Measurements from ENCODE around the gene PTPN22. TPM values are rescaled to one million over a fixed set of nuclear protein-coding genes. Genes with fewer than 3 reads are reported as not detected.

PTPN22 gene
- total and polyA plus RNA-seq, 9 of the 15 experiments (the other 6 are each of a cell fraction or from before 2014, with no cell fraction given) = 0.45 to 4.6 (median 1.1) TPM

DNA sequence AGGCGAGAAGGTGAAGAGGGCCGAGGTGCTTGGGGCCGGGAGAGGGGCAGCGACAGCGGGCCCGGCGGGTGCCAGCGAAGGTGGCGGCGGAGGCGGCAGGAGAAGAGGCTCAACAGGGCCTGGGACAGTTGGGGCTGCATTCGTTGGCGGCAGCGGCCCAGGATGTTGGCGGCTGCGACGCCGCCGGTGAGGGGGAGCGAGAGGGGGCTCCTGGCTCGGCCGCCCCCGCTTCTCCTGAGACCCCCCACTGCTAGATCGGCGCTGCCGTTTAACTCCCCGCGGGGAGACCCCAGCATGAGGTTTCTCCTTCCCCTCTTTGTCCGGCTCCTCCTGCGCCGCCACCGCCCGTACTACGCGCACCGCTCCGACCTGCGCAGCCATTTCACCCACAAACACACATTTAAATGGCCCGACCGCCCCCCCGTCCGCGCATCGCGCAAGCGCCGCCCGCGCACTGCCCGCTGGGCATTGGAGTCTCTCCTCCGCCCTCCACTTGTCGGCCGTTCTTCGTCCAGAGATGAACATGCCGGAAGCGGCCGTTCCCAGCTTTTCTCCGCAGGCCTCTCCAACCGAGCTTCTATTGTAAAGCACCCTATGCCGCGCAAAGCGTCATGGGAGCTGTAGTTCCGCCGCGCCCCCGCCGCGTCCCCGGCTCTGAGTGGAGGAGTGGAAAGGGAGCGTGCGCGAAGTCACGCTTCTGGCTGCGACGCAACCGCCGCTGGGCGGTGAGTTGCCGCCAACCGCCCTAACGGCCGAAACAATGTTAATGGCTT is 59.4 kb downstream of the PTPN22 start, which contains the start of gene RSBN1 (continued):
- TF ChIP-seq SMAD4 (CRISPR knock-in tag; conservative IDR thresholded peaks at IDR 0.05) = 0 out of 2 replicates have a peak, but pooled peaks have one; percentile 76
- no peak for TF ChIP-seq KAT8 (IDR thresholded peaks at IDR 0.05; ENCODE audit: low read depth)
- TF ChIP-seq CEBPG (CRISPR knock-in tag; IDR thresholded peaks at IDR 0.05) = no peak; the same call in 1 of the 2 replicates
- peak in 1 of 2 experiments; percentile 8; a peak in 1 of 4 replicates for TF ChIP-seq CEBPG (tag; conservative IDR thresholded peaks at IDR 0.05 in 1 of 2, IDR thresholded peaks at IDR 0.05 in 1 of 2)
- peak; percentile 86 for TF ChIP-seq MXI1 (IDR thresholded peaks at IDR 0.05; ENCODE audit: low read depth, low read length)
- TF ChIP-seq RBFOX2 (IDR thresholded peaks at IDR 0.05; ENCODE audit: low read depth, low read length) = peak; percentile 99
- TF ChIP-seq TEAD4 (IDR thresholded peaks at IDR 0.05; ENCODE audit: low read length) = no peak
- TF ChIP-seq TEAD4 (CRISPR knock-in tag; IDR thresholded peaks at IDR 0.05; ENCODE audit: borderline replicate concordance) = peak; percentile 89; the same call in 1 of the 2 replicates
- peak; percentile 44 for TF ChIP-seq CHD2 (IDR thresholded peaks at IDR 0.05; ENCODE audit: low read depth, low read length)
- 0 out of 2 replicates have a peak, but pooled peaks have one; percentile 66 for TF ChIP-seq GATAD2A (IDR thresholded peaks at IDR 0.05)
- TF ChIP-seq ZNF311 (CRISPR knock-in tag; IDR thresholded peaks at IDR 0.05) = no peak
- peak; percentile 98 for TF ChIP-seq L3MBTL2 (IDR thresholded peaks at IDR 0.05)

Data from K562 (cell line).